B cell (primary cell): ENCODE measurements around the gene RABL6. TPM values are rescaled to one million over a fixed set of nuclear protein-coding genes. Genes with fewer than 3 reads are reported as not detected.

Experiments used
- ATAC-seq: fragments of 200-7000 bp; cut with Tn5 transposase; one replicate; pipeline ENCODE4 v1.10.0; 2021; ENCODE audit warnings: low read depth, mild to moderate bottlenecking, moderate number of reproducible peaks, moderate library complexity
- CTCF ChIA-PET: fragments of 350-600 bp; sonication (Branson Sonifier 250); formaldehyde crosslinking; loops from one replicate; lab custom pipeline; 2021; ENCODE audit warnings: antibody characterized with exemption, inconsistent platforms; lab: Charles Lee
- POLR2A ChIA-PET: fragments of 350-600 bp; sonication (Branson Sonifier 250); formaldehyde crosslinking; loops from one replicate; lab custom pipeline; 2021; ENCODE audit warnings: antibody characterized with exemption; lab: Charles Lee
- DNase-seq: peaks from one replicate; pipeline ENCODE4 v3.0.0; 2013
- H2AFZ ChIP-seq: 2 replicates; pipeline ENCODE4 v1.6.1; 2012; ENCODE audit warnings: mild to moderate bottlenecking, low read depth, low read length; ENCODE audit not compliant: insufficient read depth, poor library complexity, severe bottlenecking
- H3K27ac ChIP-seq, 2 donors: 1 replicate in 1 of 2; 2 replicates in 1 of 2; pipeline ENCODE4 v1.5.1; 2012 to 2013; ENCODE audit warnings: low read length in 2 of 2, mild to moderate bottlenecking in 2 of 2, moderate library complexity in 1 of 2
- H3K27me3 ChIP-seq, 4 experiments: fragments of 200-600 bp in 1 of 4; sonication (generic) in 1 of 4; replicated peaks in 1 of 4; 1 replicate in 2 of 4; 2 replicates in 2 of 4; pipeline versions ENCODE4 v1.6.1 to v1.7.0; 2013 to 2016; ENCODE audit warnings: low read length in 3 of 4, mild to moderate bottlenecking in 2 of 4, mixed read lengths in 1 of 4, moderate library complexity in 1 of 4; ENCODE audit not compliant: insufficient read depth in 4 of 4, control insufficient read depth in 3 of 4; ENCODE audit errors: control extremely low read depth in 1 of 4
- H3K36me3 ChIP-seq, 2 experiments: replicated peaks in 1 of 2; 1 replicate in 1 of 2; 2 replicates in 1 of 2; pipeline versions ENCODE4 v1.6.1 to v1.7.1; 2013; ENCODE audit warnings: low read length in 1 of 2; ENCODE audit not compliant: insufficient read depth in 2 of 2, control insufficient read depth in 1 of 2; ENCODE audit errors: control extremely low read depth in 1 of 2, extremely low read depth in 1 of 2
- H3K4me1 ChIP-seq, 2 donors: fragments of 200-600 bp in 1 of 2; sonication (generic) in 1 of 2; 1 replicate in 1 of 2; 2 replicates in 1 of 2; pipeline versions ENCODE4 v1.5.1 to v1.6.1; 2013 to 2017; ENCODE audit warnings: low read length in 2 of 2; ENCODE audit not compliant: control insufficient read depth in 2 of 2, insufficient read depth in 2 of 2
- H3K4me2 ChIP-seq: replicated peaks from 2 replicates; pipeline ENCODE3; 2012; ENCODE audit warnings: mild to moderate bottlenecking, low read depth, low read length; ENCODE audit not compliant: poor library complexity, severe bottlenecking
- H3K4me3 ChIP-seq, 5 experiments: fragments of 200-600 bp in 1 of 5; sonication (generic) in 1 of 5; 1 replicate in 3 of 5; 2 replicates in 2 of 5; pipeline versions ENCODE4 v1.5.1 to v1.7.0; 2011 to 2016; ENCODE audit warnings: low read length in 4 of 5, mild to moderate bottlenecking in 4 of 5, low read depth in 2 of 5, control low read depth in 1 of 5, moderate library complexity in 1 of 5; ENCODE audit not compliant: insufficient read depth in 1 of 5; ENCODE audit errors: control extremely low read depth in 1 of 5, extremely low read depth in 1 of 5
- H3K79me2 ChIP-seq: fragments of 200-600 bp; sonication (generic); one replicate; pipeline ENCODE4 v1.6.0; 2016; ENCODE audit warnings: low read length; ENCODE audit not compliant: control insufficient read depth, insufficient read depth
- H3K9ac ChIP-seq: fragments of 200-600 bp; sonication (generic); 2 replicates; pipeline ENCODE4 v1.6.1; 2017; ENCODE audit warnings: mild to moderate bottlenecking, low read length, moderate library complexity
- H3K9me3 ChIP-seq, 3 donors: one replicate each; pipeline versions ENCODE4 v1.6.1 to v1.7.1; 2013; ENCODE audit warnings: low read length in 2 of 3; ENCODE audit not compliant: control insufficient read depth in 2 of 3, insufficient read depth in 1 of 3; ENCODE audit errors: control extremely low read depth in 1 of 3
- H4K20me1 ChIP-seq: 2 replicates; pipeline ENCODE4 v1.6.0; 2012; ENCODE audit warnings: mild to moderate bottlenecking, low read length; ENCODE audit not compliant: insufficient read depth, control insufficient read depth, poor library complexity, severe bottlenecking
- H3K27ac Mint-ChIP-seq: one replicate; pipeline ENCODE4 v1.8.0; 2021; ENCODE audit warnings: mixed read lengths
- H3K27me3 Mint-ChIP-seq: one replicate; pipeline ENCODE4 v1.8.0; 2021; ENCODE audit warnings: mixed read lengths
- H3K4me1 Mint-ChIP-seq: one replicate; pipeline ENCODE4 v1.8.0; 2021; ENCODE audit warnings: mixed read lengths
- H3K4me3 Mint-ChIP-seq: one replicate; pipeline ENCODE4 v1.8.0; 2021; ENCODE audit warnings: mixed read lengths
- H3K9me3 Mint-ChIP-seq: one replicate; pipeline ENCODE4 v1.8.0; 2022; ENCODE audit warnings: mixed read lengths; ENCODE audit not compliant: insufficient read depth
- EZH2 ChIP-seq: IDR thresholded peaks from 2 replicates; pipeline ENCODE4 v1.6.1; 2012; ENCODE audit warnings: borderline replicate concordance, low read depth, mild to moderate bottlenecking, moderate library complexity, low read length; ENCODE audit not compliant: insufficient read depth, poor library complexity, severe bottlenecking
- WGBS: methylation state at CpG from one replicate; pipeline ENCODE4 v1.1.5; 2013; ENCODE audit warnings: missing lambda C conversion rate; ENCODE audit not compliant: insufficient coverage; 5-methylcytosine and 5-hydroxymethylcytosine counted together
- intact Hi-C: fragments of 100-400 bp; cut with micrococcal nuclease; formaldehyde crosslinking; loops from one replicate; pipeline ENCODE4 v1.10.0; 2022
- polyA plus RNA-seq: library from polyadenylated mRNA; depleted of rRNA; stranded (reverse); fragments of >200 nt; gene quantifications from 2 replicates; pipeline ENCODE4 v1.2.3, GENCODE V29; 2012
- total RNA-seq, 2 donors: library from RNA; stranded (reverse); fragments of 120-200 nt in 1 of 2; gene quantifications; 1 replicate in 1 of 2; 2 replicates in 1 of 2; pipeline versions ENCODE4 v1.2.3 to v1.2.4, GENCODE V29; 2013 to 2022
- TF ChIP-seq, protein P1 (sequence below): fragments of 200-600 bp; IDR thresholded peaks from one replicate; pipeline ENCODE4 v1.8.0; 2022; ENCODE audit warnings: antibody characterized with exemption, mild to moderate bottlenecking

The RABL6 gene
- total and polyA plus RNA-seq, 2 donors (not counting 1 experiment from before 2014, with no cell fraction given) = 33.6 to 70.5 TPM

DNA sequence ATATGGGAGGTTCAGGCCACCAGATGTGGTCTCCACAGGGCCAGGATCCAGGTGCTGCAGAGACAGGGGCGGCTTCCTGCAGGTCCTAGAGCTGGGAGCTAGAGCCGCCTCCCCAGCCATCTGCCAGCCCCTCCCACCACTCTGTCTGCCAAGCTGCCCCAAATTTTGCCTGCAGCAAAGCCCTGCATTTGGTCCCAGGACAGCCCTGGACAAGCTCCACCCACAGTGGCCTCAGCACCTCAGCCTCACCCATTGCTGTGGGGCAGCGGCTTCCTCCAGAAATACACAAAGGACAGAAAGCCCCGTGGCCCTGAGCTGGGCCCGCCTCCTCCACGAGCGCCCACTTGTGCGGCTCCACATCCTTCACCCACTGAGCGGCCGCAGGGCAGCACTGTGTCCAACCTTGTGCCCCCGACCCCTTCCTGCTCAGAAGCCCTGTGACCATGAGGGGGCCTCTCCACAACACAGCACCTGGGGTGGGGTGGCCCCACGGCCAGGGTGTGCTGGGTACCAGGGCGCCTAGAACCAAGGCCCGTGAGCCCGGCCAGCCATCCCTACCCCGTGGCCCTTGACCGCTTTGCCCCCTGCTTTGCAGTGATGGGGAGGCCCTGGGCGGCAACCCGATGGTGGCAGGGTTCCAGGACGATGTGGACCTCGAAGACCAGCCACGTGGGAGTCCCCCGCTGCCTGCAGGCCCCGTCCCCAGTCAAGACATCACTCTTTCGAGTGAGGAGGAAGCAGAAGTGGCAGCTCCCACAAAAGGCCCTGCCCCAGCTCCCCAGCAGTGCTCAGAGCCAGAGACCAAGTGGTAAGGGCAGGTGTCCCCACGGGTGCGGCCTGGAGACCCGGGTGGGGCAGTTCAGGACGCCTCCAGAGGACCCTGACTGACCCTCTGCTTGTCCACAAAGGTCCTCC is 30.8 kb downstream of the RABL6 start:
- Histone ChIP-seq H3K9ac (no peak overlapping the region), H3K27me3 (peaks cover 0 to 5% (median 0%) of the 10 kb centered on the region in 4 experiments), H3K4me3 (no peak overlapping the region), H4K20me1 (peaks cover 7% of the 10 kb centered on the region), H3K79me2 (no peaks in the 10 kb centered on the region), H3K9me3 (no peaks in the 10 kb centered on the region), H3K4me2 (no peak overlapping the region), H3K36me3 (no peaks in the 10 kb centered on the region), H2AFZ (no peak overlapping the region), H3K4me1 (peaks cover 6 to 17% of the 10 kb centered on the region in 2 donors), H3K27ac (no peak overlapping the region)
- H3K4me1 Mint-ChIP-seq = peaks cover 8% of the 10 kb centered on the region
- ATAC-seq (no peak), DNase-seq (no peak)
- POLR2A ChIA-PET = no interaction called here
- CTCF ChIA-PET = no interaction called here
- H3K9me3 Mint-ChIP-seq = no peaks in the 10 kb centered on the region
- no peak overlapping the region for H3K4me3 Mint-ChIP-seq
- peak overlapping the region; percentile 20 for H3K27ac Mint-ChIP-seq
- intact Hi-C loops = no loop called here
- H3K27me3 Mint-ChIP-seq = no peaks in the 10 kb centered on the region
- 93% methylated on average over 28 of the region's 29 CpGs for WGBS
- TF ChIP-seq EZH2 = no peak
- TF ChIP-seq, protein P1, sequence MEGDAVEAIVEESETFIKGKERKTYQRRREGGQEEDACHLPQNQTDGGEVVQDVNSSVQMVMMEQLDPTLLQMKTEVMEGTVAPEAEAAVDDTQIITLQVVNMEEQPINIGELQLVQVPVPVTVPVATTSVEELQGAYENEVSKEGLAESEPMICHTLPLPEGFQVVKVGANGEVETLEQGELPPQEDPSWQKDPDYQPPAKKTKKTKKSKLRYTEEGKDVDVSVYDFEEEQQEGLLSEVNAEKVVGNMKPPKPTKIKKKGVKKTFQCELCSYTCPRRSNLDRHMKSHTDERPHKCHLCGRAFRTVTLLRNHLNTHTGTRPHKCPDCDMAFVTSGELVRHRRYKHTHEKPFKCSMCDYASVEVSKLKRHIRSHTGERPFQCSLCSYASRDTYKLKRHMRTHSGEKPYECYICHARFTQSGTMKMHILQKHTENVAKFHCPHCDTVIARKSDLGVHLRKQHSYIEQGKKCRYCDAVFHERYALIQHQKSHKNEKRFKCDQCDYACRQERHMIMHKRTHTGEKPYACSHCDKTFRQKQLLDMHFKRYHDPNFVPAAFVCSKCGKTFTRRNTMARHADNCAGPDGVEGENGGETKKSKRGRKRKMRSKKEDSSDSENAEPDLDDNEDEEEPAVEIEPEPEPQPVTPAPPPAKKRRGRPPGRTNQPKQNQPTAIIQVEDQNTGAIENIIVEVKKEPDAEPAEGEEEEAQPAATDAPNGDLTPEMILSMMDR = no peak
